Smooth muscle cell (in vitro differentiated cells): ENCODE measurements around the gene BRD2. TPM values are rescaled to one million over a fixed set of nuclear protein-coding genes. Genes with fewer than 3 reads are reported as not detected.

Experiments
- DNase-seq: peaks from one replicate; lab custom pipeline; 2025; ENCODE audit not compliant: unreplicated experiment; lab: John Stamatoyannopoulos, UW
- H2AFZ ChIP-seq: fragments of 200-600 bp; sonication (generic); 2 replicates; pipeline ENCODE4 v1.6.0; 2016; ENCODE audit warnings: antibody characterized with exemption, low read depth, mild to moderate bottlenecking
- H3F3A ChIP-seq: fragments of 200-600 bp; sonication (generic); 2 replicates; pipeline ENCODE4 v1.6.0; 2017; ENCODE audit warnings: antibody characterized with exemption, low read depth
- H3K27ac ChIP-seq: fragments of 200-600 bp; sonication (generic); 2 replicates; pipeline ENCODE4 v1.5.1; 2016; ENCODE audit warnings: low read depth, mild to moderate bottlenecking
- H3K27me3 ChIP-seq: fragments of 200-600 bp; sonication (generic); 2 replicates; pipeline ENCODE4 v1.6.1; 2016; ENCODE audit warnings: low read depth, mild to moderate bottlenecking
- H3K36me3 ChIP-seq: fragments of 200-600 bp; sonication (generic); 2 replicates; pipeline ENCODE4 v1.5.1; 2016; ENCODE audit warnings: low read depth
- H3K4me1 ChIP-seq: fragments of 200-600 bp; sonication (generic); 2 replicates; pipeline ENCODE4 v1.5.1; 2016; ENCODE audit warnings: low read depth
- H3K4me2 ChIP-seq: fragments of 200-600 bp; sonication (generic); 2 replicates; pipeline ENCODE4 v1.6.0; 2016; ENCODE audit warnings: mild to moderate bottlenecking
- H3K4me3 ChIP-seq: fragments of 200-600 bp; sonication (generic); 2 replicates; pipeline ENCODE4 v1.5.1; 2016; ENCODE audit warnings: mild to moderate bottlenecking
- H3K79me2 ChIP-seq: fragments of 200-600 bp; sonication (generic); 2 replicates; pipeline ENCODE4 v1.6.0; 2016; ENCODE audit warnings: low read depth, mild to moderate bottlenecking
- H3K9ac ChIP-seq: fragments of 200-600 bp; sonication (generic); 2 replicates; pipeline ENCODE4 v1.6.0; 2016; ENCODE audit warnings: low read depth
- H3K9me3 ChIP-seq: fragments of 200-600 bp; sonication (generic); replicated peaks from 2 replicates; pipeline ENCODE4 v1.5.1; 2016; ENCODE audit warnings: low read depth
- H4K20me1 ChIP-seq: fragments of 200-600 bp; sonication (generic); 2 replicates; pipeline ENCODE4 v1.6.0; 2016; ENCODE audit warnings: low read depth
- CTCF ChIP-seq: fragments of 200-600 bp; sonication (generic); IDR thresholded peaks from 2 replicates; pipeline ENCODE4 v1.5.1; 2017; ENCODE audit warnings: borderline replicate concordance, mild to moderate bottlenecking, antibody characterized with exemption; ENCODE audit not compliant: insufficient read depth, poor library complexity, severe bottlenecking
- WGBS: methylation state at CpG from one replicate; pipeline ENCODE4 v1.1.7; 2016; ENCODE audit warnings: low lambda C conversion rate; 5-methylcytosine and 5-hydroxymethylcytosine counted together
- polyA plus RNA-seq: library from polyadenylated mRNA; unstranded; fragments of >200 nt; fragmentation: Nextera tagmentation; extraction: Ambion mirVana; gene quantifications from 2 replicates; pipeline ENCODE4 v1.2.1, GENCODE V29; 2016
- total RNA-seq: library from RNA; depleted of rRNA; stranded (reverse); fragments of >200 nt; gene quantifications from 2 replicates; pipeline ENCODE4 v1.2.3, GENCODE V29; 2014

The BRD2 gene
- total and polyA plus RNA-seq, 2 experiments from 2014 or later, result 162 to 205 TPM

GRCh38 chr6:32983493-32983848 lies 15.1 kb downstream of the BRD2 start:
- TF ChIP-seq CTCF, result no peak
- WGBS, result 93% methylated on average over 1 of the region's 1 CpG
- H3K4me2 ChIP-seq, result no peak overlapping the region
- peaks cover 25% of the 10 kb centered on the region for H3K36me3 ChIP-seq
- no peaks in the 10 kb centered on the region for H3K9me3 ChIP-seq
- H3K4me3 ChIP-seq, result no peak overlapping the region
- H3K9ac ChIP-seq, result no peak overlapping the region
- no peak overlapping the region for H3K27ac ChIP-seq
- H3F3A ChIP-seq, result peaks cover 48% of the 10 kb centered on the region
- H2AFZ ChIP-seq, result no peak overlapping the region
- no peaks in the 10 kb centered on the region for H3K27me3 ChIP-seq
- no peak for DNase-seq
- H3K4me1 ChIP-seq, result no peaks in the 10 kb centered on the region
- peaks cover 17% of the 10 kb centered on the region for H3K79me2 ChIP-seq
- peaks cover 60% of the 10 kb centered on the region for H4K20me1 ChIP-seq

GRCh38 chr6:32983964-32984621 lies 15.7 kb downstream of the BRD2 start:
- H3K27ac ChIP-seq, result no peak overlapping the region

DNA sequence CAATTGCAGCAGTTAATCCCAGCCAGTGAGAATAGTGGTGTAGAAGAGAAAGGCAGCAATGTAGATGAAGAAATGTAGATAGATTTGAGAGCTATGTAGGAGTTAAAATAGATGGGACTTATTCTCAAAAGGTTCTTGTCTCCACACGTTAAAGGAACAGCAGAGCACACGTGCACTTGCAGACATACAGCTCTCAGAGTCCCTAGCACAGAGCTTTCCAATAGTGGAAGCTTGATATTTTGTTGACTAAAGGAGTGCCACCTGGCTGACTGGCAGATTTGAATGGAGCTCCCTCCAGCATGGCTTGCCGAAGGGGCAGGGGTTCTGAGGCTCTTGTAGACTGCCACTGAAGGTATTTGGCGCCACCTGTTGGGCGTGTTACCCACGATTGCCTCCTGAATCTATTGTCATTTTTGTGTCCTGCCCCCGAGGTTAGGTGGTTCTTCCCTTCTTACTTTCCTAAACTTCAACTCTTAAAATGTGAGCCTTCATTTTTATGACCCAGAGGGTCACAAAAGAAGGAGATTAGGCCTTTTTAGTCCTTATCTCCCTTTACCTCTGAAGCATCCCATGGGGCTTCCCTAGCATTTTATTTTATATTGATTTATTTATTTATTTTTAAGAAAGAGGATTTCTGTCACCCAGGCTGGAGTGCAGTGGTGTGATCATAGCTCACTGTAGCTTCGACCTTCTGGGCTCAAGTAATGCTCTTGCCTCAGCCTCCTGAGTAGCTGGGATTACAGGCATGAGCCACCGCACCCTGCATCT lies 16.4 kb downstream of the BRD2 start:
- TF ChIP-seq CTCF, result peak; percentile 80
- peaks cover 38% of the 10 kb centered on the region for H3F3A ChIP-seq
- H4K20me1 ChIP-seq, result peaks cover 47% of the 10 kb centered on the region
- no peaks in the 10 kb centered on the region for H3K4me1 ChIP-seq
- peaks cover 6% of the 10 kb centered on the region for H3K79me2 ChIP-seq
- H3K9me3 ChIP-seq, result no peaks in the 10 kb centered on the region
- peak; percentile 30 for DNase-seq
- no peak overlapping the region for H3K4me2 ChIP-seq
- peaks cover 16% of the 10 kb centered on the region for H3K36me3 ChIP-seq
- H3K27ac ChIP-seq, result no peak overlapping the region
- no peaks in the 10 kb centered on the region for H3K27me3 ChIP-seq
- H3K4me3 ChIP-seq, result no peak overlapping the region
- H2AFZ ChIP-seq, result no peak overlapping the region
- H3K9ac ChIP-seq, result no peak overlapping the region
- 19% methylated on average over 9 of the region's 9 CpGs for WGBS

More at GRCh38 chr6:32983964-32984621, 15.7 kb downstream of the BRD2 start:
- 66% methylated on average over 3 of the region's 3 CpGs for WGBS
- no peak for DNase-seq
- peaks cover 45% of the 10 kb centered on the region for H3F3A ChIP-seq
- no peaks in the 10 kb centered on the region for H3K9me3 ChIP-seq
- H4K20me1 ChIP-seq, result peaks cover 54% of the 10 kb centered on the region
- no peak overlapping the region for H2AFZ ChIP-seq
- H3K36me3 ChIP-seq, result peaks cover 21% of the 10 kb centered on the region
- H3K4me3 ChIP-seq, result no peak overlapping the region
- no peaks in the 10 kb centered on the region for H3K4me1 ChIP-seq
- H3K4me2 ChIP-seq, result no peak overlapping the region
- no peaks in the 10 kb centered on the region for H3K27me3 ChIP-seq
- TF ChIP-seq CTCF, result no peak
- peaks cover 13% of the 10 kb centered on the region for H3K79me2 ChIP-seq
- H3K9ac ChIP-seq, result no peak overlapping the region
